GM12878 (cell line): ENCODE data around the gene LARP4B.

Source experiments
- CBX3 ChIP-seq: fragments of 200-600 bp; sonication (generic); IDR thresholded peaks from 2 replicates; pipeline ENCODE4 v1.6.1; 2016; ENCODE audit warnings: low read depth, borderline replicate concordance
- CREB1 ChIP-seq: IDR thresholded peaks from 2 replicates; pipeline ENCODE4 v1.6.1; 2012; ENCODE audit warnings: low read depth, mild to moderate bottlenecking, inconsistent platforms
- ESRRA ChIP-seq: IDR thresholded peaks from 2 replicates; pipeline ENCODE4 v1.6.1; 2012; ENCODE audit warnings: mild to moderate bottlenecking, low read length, improper control_type of control experiment
- FOS ChIP-seq: IDR thresholded peaks from 3 replicates; pipeline ENCODE4 v1.6.1; 2011; ENCODE audit warnings: borderline replicate concordance; ENCODE audit not compliant: insufficient read length; ENCODE audit errors: extremely low read depth
- NRF1 ChIP-seq: conservative IDR thresholded peaks from 2 replicates; pipeline ENCODE4 v1.6.1; 2011; ENCODE audit warnings: mild to moderate bottlenecking, low read depth, low read length, improper control_type of control experiment
- POLR2A ChIP-seq: IDR thresholded peaks from 2 replicates; pipeline ENCODE4 v1.6.1; 2011; ENCODE audit warnings: low read depth, mild to moderate bottlenecking, low read length
- RAD21 ChIP-seq: IDR thresholded peaks from 2 replicates; pipeline ENCODE4 v1.6.1; 2011; ENCODE audit warnings: mild to moderate bottlenecking, low read depth, low read length, moderate library complexity; ENCODE audit not compliant: insufficient read depth
- SUPT20H ChIP-seq: IDR thresholded peaks from 2 replicates; pipeline ENCODE4 v1.6.1; 2011; ENCODE audit warnings: low read depth, mild to moderate bottlenecking, low read length, moderate library complexity, borderline replicate concordance; ENCODE audit not compliant: control insufficient read depth
- YY1 ChIP-seq: IDR thresholded peaks from 2 replicates; pipeline ENCODE4 v1.6.1; 2011; ENCODE audit warnings: low read depth, mild to moderate bottlenecking, low read length
- TF ChIP-seq, protein P1 (sequence below), 3 experiments: IDR thresholded peaks in 2 of 3; conservative IDR thresholded peaks in 1 of 3; 2 replicates each; pipeline ENCODE4 v1.5.1; 2011; ENCODE audit warnings: low read depth in 3 of 3, low read length in 3 of 3, mild to moderate bottlenecking in 3 of 3, control low read depth in 2 of 3, moderate library complexity in 2 of 3, inconsistent platforms in 1 of 3, mixed read lengths in 1 of 3; ENCODE audit not compliant: control insufficient read depth in 2 of 3, insufficient read depth in 1 of 3; ENCODE audit errors: extremely low read depth in 1 of 3
- TF ChIP-seq, protein P2 (sequence below): fragments of 450-650 bp; IDR thresholded peaks from 2 replicates; pipeline ENCODE4 v1.6.1; 2016; ENCODE audit warnings: mild to moderate bottlenecking, moderate library complexity, borderline replicate concordance
- TF ChIP-seq, protein P3 (sequence below): IDR thresholded peaks from 2 replicates; pipeline ENCODE4 v1.6.1; 2012; ENCODE audit warnings: low read depth, low read length, improper control_type of control experiment
- TF ChIP-seq, protein P4 (sequence below): IDR thresholded peaks from 2 replicates; pipeline ENCODE4 v1.6.1; 2012; ENCODE audit warnings: low read length, inconsistent platforms

DNA sequence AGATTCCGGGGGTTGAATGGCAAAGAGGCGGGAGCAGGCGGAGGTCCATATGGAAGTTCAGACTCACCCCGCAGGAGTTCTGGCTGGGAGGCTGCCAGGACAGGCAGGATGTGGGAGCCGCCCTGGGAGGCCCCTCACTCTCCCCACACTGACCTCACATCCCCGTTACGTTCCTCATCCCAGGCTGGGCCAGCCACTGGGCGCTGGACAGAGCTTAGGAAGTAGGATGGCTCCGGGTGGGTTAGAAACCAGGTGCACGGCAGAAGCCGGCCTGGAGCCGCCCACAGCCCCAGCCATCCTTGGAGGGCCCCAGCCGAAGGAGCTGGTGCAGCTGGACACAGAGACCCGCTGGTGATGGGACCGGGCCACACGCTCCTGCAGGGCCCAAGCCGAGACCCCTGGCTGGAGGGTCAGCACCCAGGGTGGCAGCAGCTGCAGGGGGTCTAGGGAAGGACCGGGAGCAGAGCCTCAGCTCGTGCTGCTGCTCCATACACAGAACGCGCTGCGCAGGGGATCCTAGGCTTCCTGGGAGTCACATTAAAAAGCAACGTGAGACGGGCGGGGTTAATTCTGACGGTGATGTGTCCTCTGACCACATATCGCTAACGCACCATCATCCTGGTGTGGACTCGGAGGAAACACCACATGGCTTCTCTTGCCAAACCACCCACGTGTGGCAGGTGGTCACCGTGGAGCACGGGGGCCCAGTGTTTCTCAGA is 143.4 kb downstream of the LARP4B start:
- TF ChIP-seq SUPT20H, result no peak
- TF ChIP-seq, protein P1, sequence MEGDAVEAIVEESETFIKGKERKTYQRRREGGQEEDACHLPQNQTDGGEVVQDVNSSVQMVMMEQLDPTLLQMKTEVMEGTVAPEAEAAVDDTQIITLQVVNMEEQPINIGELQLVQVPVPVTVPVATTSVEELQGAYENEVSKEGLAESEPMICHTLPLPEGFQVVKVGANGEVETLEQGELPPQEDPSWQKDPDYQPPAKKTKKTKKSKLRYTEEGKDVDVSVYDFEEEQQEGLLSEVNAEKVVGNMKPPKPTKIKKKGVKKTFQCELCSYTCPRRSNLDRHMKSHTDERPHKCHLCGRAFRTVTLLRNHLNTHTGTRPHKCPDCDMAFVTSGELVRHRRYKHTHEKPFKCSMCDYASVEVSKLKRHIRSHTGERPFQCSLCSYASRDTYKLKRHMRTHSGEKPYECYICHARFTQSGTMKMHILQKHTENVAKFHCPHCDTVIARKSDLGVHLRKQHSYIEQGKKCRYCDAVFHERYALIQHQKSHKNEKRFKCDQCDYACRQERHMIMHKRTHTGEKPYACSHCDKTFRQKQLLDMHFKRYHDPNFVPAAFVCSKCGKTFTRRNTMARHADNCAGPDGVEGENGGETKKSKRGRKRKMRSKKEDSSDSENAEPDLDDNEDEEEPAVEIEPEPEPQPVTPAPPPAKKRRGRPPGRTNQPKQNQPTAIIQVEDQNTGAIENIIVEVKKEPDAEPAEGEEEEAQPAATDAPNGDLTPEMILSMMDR (IDR thresholded peaks at IDR 0.05 in 2 of 3, conservative IDR thresholded peaks at IDR 0.05 in 1 of 3; ENCODE audit: control insufficient read depth in 2 of 3, extremely low read depth in 1 of 3, insufficient read depth in 1 of 3, low read depth in 3 of 3, low read length in 3 of 3), result no peak
- TF ChIP-seq ESRRA, result no peak
- TF ChIP-seq POLR2A, result no peak
- TF ChIP-seq, protein P2, sequence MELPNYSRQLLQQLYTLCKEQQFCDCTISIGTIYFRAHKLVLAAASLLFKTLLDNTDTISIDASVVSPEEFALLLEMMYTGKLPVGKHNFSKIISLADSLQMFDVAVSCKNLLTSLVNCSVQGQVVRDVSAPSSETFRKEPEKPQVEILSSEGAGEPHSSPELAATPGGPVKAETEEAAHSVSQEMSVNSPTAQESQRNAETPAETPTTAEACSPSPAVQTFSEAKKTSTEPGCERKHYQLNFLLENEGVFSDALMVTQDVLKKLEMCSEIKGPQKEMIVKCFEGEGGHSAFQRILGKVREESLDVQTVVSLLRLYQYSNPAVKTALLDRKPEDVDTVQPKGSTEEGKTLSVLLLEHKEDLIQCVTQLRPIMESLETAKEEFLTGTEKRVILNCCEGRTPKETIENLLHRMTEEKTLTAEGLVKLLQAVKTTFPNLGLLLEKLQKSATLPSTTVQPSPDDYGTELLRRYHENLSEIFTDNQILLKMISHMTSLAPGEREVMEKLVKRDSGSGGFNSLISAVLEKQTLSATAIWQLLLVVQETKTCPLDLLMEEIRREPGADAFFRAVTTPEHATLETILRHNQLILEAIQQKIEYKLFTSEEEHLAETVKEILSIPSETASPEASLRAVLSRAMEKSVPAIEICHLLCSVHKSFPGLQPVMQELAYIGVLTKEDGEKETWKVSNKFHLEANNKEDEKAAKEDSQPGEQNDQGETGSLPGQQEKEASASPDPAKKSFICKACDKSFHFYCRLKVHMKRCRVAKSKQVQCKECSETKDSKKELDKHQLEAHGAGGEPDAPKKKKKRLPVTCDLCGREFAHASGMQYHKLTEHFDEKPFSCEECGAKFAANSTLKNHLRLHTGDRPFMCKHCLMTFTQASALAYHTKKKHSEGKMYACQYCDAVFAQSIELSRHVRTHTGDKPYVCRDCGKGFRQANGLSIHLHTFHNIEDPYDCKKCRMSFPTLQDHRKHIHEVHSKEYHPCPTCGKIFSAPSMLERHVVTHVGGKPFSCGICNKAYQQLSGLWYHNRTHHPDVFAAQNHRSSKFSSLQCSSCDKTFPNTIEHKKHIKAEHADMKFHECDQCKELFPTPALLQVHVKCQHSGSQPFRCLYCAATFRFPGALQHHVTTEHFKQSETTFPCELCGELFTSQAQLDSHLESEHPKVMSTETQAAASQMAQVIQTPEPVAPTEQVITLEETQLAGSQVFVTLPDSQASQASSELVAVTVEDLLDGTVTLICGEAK, result no peak
- TF ChIP-seq, protein P3, sequence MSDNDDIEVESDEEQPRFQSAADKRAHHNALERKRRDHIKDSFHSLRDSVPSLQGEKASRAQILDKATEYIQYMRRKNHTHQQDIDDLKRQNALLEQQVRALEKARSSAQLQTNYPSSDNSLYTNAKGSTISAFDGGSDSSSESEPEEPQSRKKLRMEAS, result no peak
- TF ChIP-seq RAD21, result no peak
- TF ChIP-seq CBX3, result no peak
- no peak for TF ChIP-seq FOS
- no peak for TF ChIP-seq NRF1
- no peak for TF ChIP-seq CREB1
- no peak for TF ChIP-seq YY1
- TF ChIP-seq, protein P4, sequence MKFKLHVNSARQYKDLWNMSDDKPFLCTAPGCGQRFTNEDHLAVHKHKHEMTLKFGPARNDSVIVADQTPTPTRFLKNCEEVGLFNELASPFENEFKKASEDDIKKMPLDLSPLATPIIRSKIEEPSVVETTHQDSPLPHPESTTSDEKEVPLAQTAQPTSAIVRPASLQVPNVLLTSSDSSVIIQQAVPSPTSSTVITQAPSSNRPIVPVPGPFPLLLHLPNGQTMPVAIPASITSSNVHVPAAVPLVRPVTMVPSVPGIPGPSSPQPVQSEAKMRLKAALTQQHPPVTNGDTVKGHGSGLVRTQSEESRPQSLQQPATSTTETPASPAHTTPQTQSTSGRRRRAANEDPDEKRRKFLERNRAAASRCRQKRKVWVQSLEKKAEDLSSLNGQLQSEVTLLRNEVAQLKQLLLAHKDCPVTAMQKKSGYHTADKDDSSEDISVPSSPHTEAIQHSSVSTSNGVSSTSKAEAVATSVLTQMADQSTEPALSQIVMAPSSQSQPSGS, result no peak
